Neural cell (in vitro differentiated cells): ENCODE measurements around the gene SLC13A2.

Experiments
- CTCF ChIP-seq: fragments of 450-650 bp; IDR thresholded peaks from 2 replicates; pipeline ENCODE4 v1.5.1; 2014; ENCODE audit warnings: antibody characterized with exemption, mild to moderate bottlenecking, moderate library complexity; ENCODE audit not compliant: poor library complexity, severe bottlenecking
- EP300 ChIP-seq: fragments of 450-650 bp; conservative IDR thresholded peaks from 2 replicates; pipeline ENCODE4 v1.6.1; 2014; ENCODE audit warnings: antibody characterized with exemption, mild to moderate bottlenecking, moderate library complexity; ENCODE audit not compliant: poor library complexity, severe bottlenecking
- EZH2 ChIP-seq: fragments of 200-600, 300-800 bp; shearing (Covaris generic), sonication (generic); IDR thresholded peaks from 2 replicates; pipeline ENCODE4 v1.6.1; 2014; ENCODE audit warnings: antibody characterized with exemption, low read length, borderline replicate concordance, mild to moderate bottlenecking; ENCODE audit not compliant: insufficient read depth, poor library complexity, severe bottlenecking
- MXI1 ChIP-seq: fragments of 450-650 bp; conservative IDR thresholded peaks from 2 replicates; pipeline ENCODE4 v1.6.1; 2014; ENCODE audit warnings: antibody characterized with exemption, mild to moderate bottlenecking; ENCODE audit not compliant: poor library complexity, severe bottlenecking
- POLR2AphosphoS5 ChIP-seq: IDR thresholded peaks from 2 replicates; pipeline ENCODE4 v1.6.1; 2012
- RAD21 ChIP-seq: fragments of 450-650 bp; conservative IDR thresholded peaks from 2 replicates; pipeline ENCODE4 v1.6.1; 2014; ENCODE audit warnings: antibody characterized with exemption, mild to moderate bottlenecking, moderate library complexity
- REST ChIP-seq: IDR thresholded peaks from 2 replicates; pipeline ENCODE4 v1.6.1; 2012; ENCODE audit warnings: borderline replicate concordance
- TAF1 ChIP-seq: IDR thresholded peaks from 2 replicates; pipeline ENCODE4 v1.6.1; 2012; ENCODE audit warnings: low read depth

- no peak for TF ChIP-seq CTCF
- TF ChIP-seq POLR2AphosphoS5 = no peak
- TF ChIP-seq EZH2 = no peak
- TF ChIP-seq EP300 = no peak
- TF ChIP-seq RAD21 = no peak
- TF ChIP-seq MXI1 = no peak
- TF ChIP-seq REST = no peak
- no peak for TF ChIP-seq TAF1
Measured at GRCh38 chr17:28488533-28489276, 15.3 kb downstream of the SLC13A2 start.
